Ovary (tissue), 3 donors: Measurements from ENCODE around the gene AK9.

ENCODE experiments used
- POLR2A ChIP-seq: fragments of 450-650 bp; IDR thresholded peaks from one replicate; pipeline ENCODE4 v1.6.1; 2017; ENCODE audit warnings: antibody characterized with exemption, mild to moderate bottlenecking, moderate library complexity
- TF ChIP-seq, protein P1 (sequence below), 3 donors: fragments of 450-650 bp in 2 of 3; fragments of 200-600 bp in 1 of 3; IDR thresholded peaks; one replicate each; pipeline versions ENCODE4 v1.5.1 to v1.8.0; 2016 to 2022; ENCODE audit warnings: antibody characterized with exemption in 3 of 3, mild to moderate bottlenecking in 1 of 3
- donor health status: DM: no; HTN: no; CAD: no.

- TF ChIP-seq, protein P1, sequence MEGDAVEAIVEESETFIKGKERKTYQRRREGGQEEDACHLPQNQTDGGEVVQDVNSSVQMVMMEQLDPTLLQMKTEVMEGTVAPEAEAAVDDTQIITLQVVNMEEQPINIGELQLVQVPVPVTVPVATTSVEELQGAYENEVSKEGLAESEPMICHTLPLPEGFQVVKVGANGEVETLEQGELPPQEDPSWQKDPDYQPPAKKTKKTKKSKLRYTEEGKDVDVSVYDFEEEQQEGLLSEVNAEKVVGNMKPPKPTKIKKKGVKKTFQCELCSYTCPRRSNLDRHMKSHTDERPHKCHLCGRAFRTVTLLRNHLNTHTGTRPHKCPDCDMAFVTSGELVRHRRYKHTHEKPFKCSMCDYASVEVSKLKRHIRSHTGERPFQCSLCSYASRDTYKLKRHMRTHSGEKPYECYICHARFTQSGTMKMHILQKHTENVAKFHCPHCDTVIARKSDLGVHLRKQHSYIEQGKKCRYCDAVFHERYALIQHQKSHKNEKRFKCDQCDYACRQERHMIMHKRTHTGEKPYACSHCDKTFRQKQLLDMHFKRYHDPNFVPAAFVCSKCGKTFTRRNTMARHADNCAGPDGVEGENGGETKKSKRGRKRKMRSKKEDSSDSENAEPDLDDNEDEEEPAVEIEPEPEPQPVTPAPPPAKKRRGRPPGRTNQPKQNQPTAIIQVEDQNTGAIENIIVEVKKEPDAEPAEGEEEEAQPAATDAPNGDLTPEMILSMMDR (IDR thresholded peaks at IDR 0.05), result no peak
- no peak for TF ChIP-seq POLR2A
These were observed 207.3 kb downstream of the AK9 start for GRCh38 chr6:109483735-109484057.
